H4 (cell line): ENCODE data around the gene HGF. TPM values are rescaled to one million over a fixed set of nuclear protein-coding genes. Genes with fewer than 3 reads are reported as not detected.
A peak's percentile ranks its signal among the peaks of the same experiment; 100 is the strongest.

Experiments used
- DNase-seq: peaks from one replicate; pipeline ENCODE4 v3.0.0-alpha.2; 2015; ENCODE audit warnings: low spot score
- total RNA-seq: library from RNA; depleted of rRNA; stranded (reverse); fragments of >200 nt; shearing (Covaris generic); gene quantifications from 2 replicates; pipeline ENCODE4 v1.2.3, GENCODE V29; 2014

HGF gene
- total RNA-seq, 1 experiment from 2014 or later: 80.5 TPM

GRCh38 chr7:81684033-81684432, 85.8 kb downstream of the HGF start:
- no peak for DNase-seq

GRCh38 chr7:81682873-81683272, 87.0 kb downstream of the HGF start:
- DNase-seq: no peak

- DNase-seq: no peak
Measured at GRCh38 chr7:81680120-81680519, 89.7 kb downstream of the HGF start.

- peak; percentile 79 for DNase-seq
Measured at GRCh38 chr7:81676813-81677212, 93.0 kb downstream of the HGF start.

- no peak for DNase-seq
Measured at GRCh38 chr7:81676105-81676811, 93.6 kb downstream of the HGF start.

GRCh38 chr7:81674431-81674830, 95.4 kb downstream of the HGF start:
- no peak for DNase-seq

GRCh38 chr7:81672872-81673271, 97.0 kb downstream of the HGF start:
- peak; percentile 40 for DNase-seq

- DNase-seq: peak; percentile 35
Measured at GRCh38 chr7:81669476-81670105, 100.3 kb downstream of the HGF start.

- no peak for DNase-seq
Measured at GRCh38 chr7:81666209-81666608, 103.6 kb downstream of the HGF start.

GRCh38 chr7:81665236-81665635, 104.6 kb downstream of the HGF start:
- no peak for DNase-seq

- DNase-seq: no peak
Measured at GRCh38 chr7:81664304-81664703, 105.5 kb downstream of the HGF start.

GRCh38 chr7:81662531-81662930, 107.3 kb downstream of the HGF start:
- DNase-seq: no peak

- no peak for DNase-seq
Measured at GRCh38 chr7:81659697-81660395, 110.0 kb downstream of the HGF start.

GRCh38 chr7:81657551-81657950, 112.3 kb downstream of the HGF start:
- no peak for DNase-seq

GRCh38 chr7:81655271-81655670, 114.6 kb downstream of the HGF start:
- no peak for DNase-seq

- no peak for DNase-seq
Measured at GRCh38 chr7:81652225-81652624, 117.6 kb downstream of the HGF start.
